HepG2 (cell line): ENCODE measurements around the gene IRX2. TPM values are rescaled to one million over a fixed set of nuclear protein-coding genes. Genes with fewer than 3 reads are reported as not detected.

Experiments
- CBX5 ChIP-seq: sonication (generic); formaldehyde crosslinking; IDR thresholded peaks from 2 replicates; pipeline ENCODE4 v1.4.0; 2020; ENCODE audit warnings: missing genetic modification reagents, borderline replicate concordance
- FOXJ3 ChIP-seq: sonication (generic); formaldehyde crosslinking; IDR thresholded peaks from 2 replicates; pipeline ENCODE4 v1.4.0; 2020; ENCODE audit warnings: missing genetic modification reagents, mild to moderate bottlenecking, borderline replicate concordance
- RCOR2 ChIP-seq: IDR thresholded peaks from 2 replicates; pipeline ENCODE4 v1.6.1; 2016; ENCODE audit warnings: missing biosample characterization, missing genetic modification reagents
- SMAD1 ChIP-seq: sonication (generic); formaldehyde crosslinking; IDR thresholded peaks from 2 replicates; pipeline ENCODE4 v1.4.0; 2020; ENCODE audit warnings: missing genetic modification reagents, low read depth, mild to moderate bottlenecking, borderline replicate concordance
- SPEN ChIP-seq: sonication (generic); formaldehyde crosslinking; IDR thresholded peaks from 2 replicates; pipeline ENCODE4 v1.5.1; 2020; ENCODE audit warnings: low read depth, mild to moderate bottlenecking, missing genetic modification reagents
- ZBTB1 ChIP-seq: sonication (generic); formaldehyde crosslinking; IDR thresholded peaks from 2 replicates; pipeline ENCODE4 v1.4.0; 2020; ENCODE audit warnings: missing genetic modification reagents, borderline replicate concordance
- ZFAT ChIP-seq: sonication (generic); formaldehyde crosslinking; conservative IDR thresholded peaks from 2 replicates; pipeline ENCODE4 v1.8.1; 2023; ENCODE audit warnings: missing genetic modification reagents, inconsistent platforms
- ZFP36L2 ChIP-seq: sonication (generic); formaldehyde crosslinking; IDR thresholded peaks from 2 replicates; pipeline ENCODE4 v1.4.0; 2020; ENCODE audit warnings: missing genetic modification reagents
- ZNF101 ChIP-seq: sonication (generic); formaldehyde crosslinking; IDR thresholded peaks from 2 replicates; pipeline ENCODE4 v1.4.0; 2020; ENCODE audit warnings: mild to moderate bottlenecking, low read depth, missing genetic modification reagents, borderline replicate concordance
- ZNF326 ChIP-seq: sonication (generic); formaldehyde crosslinking; IDR thresholded peaks from 2 replicates; pipeline ENCODE4 v1.4.0; 2020; ENCODE audit warnings: missing genetic modification reagents, borderline replicate concordance
- ZNF44 ChIP-seq: sonication (generic); formaldehyde crosslinking; IDR thresholded peaks from 2 replicates; pipeline ENCODE4 v1.5.1; 2020; ENCODE audit warnings: mild to moderate bottlenecking, missing genetic modification reagents
- ZNF589 ChIP-seq: sonication (generic); formaldehyde crosslinking; conservative IDR thresholded peaks from 2 replicates; pipeline ENCODE4 v1.8.0; 2022; ENCODE audit warnings: mild to moderate bottlenecking, moderate library complexity, missing genetic modification reagents
- ZZZ3 ChIP-seq: sonication (generic); formaldehyde crosslinking; IDR thresholded peaks from 2 replicates; pipeline ENCODE4 v1.4.0; 2020; ENCODE audit warnings: missing genetic modification reagents, mild to moderate bottlenecking, borderline replicate concordance
- polyA plus RNA-seq, 8 experiments: library from polyadenylated mRNA; depleted of rRNA in 3 of 8; stranded (reverse) in 7 of 8; unstranded in 1 of 8; fragments of >200 nt; fragmentation: Illumina TruSeq in 4 of 8; extraction: Trizol in 4 of 8; gene quantifications; 2 replicates each; pipeline versions ENCODE4 v1.2.1 to v1.2.3, GENCODE V29; 2011 to 2016; ENCODE audit warnings: low read depth in 4 of 8, missing spikeins in 1 of 8, mixed read lengths in 1 of 8; ENCODE audit not compliant: insufficient read depth in 1 of 8
- total RNA-seq, 5 experiments: library from RNA; depleted of rRNA; stranded (reverse); fragments of >200 nt; fragmentation: Illumina TruSeq; extraction: Trizol; gene quantifications; 2 replicates each; pipeline ENCODE4 v1.2.3, GENCODE V29; 2016; ENCODE audit warnings: low read depth in 1 of 5
- TF ChIP-seq, protein P1 (sequence below): sonication (generic); formaldehyde crosslinking; IDR thresholded peaks from one replicate; pipeline ENCODE4 v1.5.1; 2020; ENCODE audit warnings: mild to moderate bottlenecking, missing genetic modification reagents; ENCODE audit errors: not compliant biosample characterization

Gene IRX2
- total and polyA plus RNA-seq, 2 of the 13 experiments (the other 11 are each of a cell fraction or from before 2014, with no cell fraction given) = not detected

GRCh38 chr5:2698581-2698980, 52.9 kb downstream of the IRX2 start (continued):
- TF ChIP-seq, protein P1, sequence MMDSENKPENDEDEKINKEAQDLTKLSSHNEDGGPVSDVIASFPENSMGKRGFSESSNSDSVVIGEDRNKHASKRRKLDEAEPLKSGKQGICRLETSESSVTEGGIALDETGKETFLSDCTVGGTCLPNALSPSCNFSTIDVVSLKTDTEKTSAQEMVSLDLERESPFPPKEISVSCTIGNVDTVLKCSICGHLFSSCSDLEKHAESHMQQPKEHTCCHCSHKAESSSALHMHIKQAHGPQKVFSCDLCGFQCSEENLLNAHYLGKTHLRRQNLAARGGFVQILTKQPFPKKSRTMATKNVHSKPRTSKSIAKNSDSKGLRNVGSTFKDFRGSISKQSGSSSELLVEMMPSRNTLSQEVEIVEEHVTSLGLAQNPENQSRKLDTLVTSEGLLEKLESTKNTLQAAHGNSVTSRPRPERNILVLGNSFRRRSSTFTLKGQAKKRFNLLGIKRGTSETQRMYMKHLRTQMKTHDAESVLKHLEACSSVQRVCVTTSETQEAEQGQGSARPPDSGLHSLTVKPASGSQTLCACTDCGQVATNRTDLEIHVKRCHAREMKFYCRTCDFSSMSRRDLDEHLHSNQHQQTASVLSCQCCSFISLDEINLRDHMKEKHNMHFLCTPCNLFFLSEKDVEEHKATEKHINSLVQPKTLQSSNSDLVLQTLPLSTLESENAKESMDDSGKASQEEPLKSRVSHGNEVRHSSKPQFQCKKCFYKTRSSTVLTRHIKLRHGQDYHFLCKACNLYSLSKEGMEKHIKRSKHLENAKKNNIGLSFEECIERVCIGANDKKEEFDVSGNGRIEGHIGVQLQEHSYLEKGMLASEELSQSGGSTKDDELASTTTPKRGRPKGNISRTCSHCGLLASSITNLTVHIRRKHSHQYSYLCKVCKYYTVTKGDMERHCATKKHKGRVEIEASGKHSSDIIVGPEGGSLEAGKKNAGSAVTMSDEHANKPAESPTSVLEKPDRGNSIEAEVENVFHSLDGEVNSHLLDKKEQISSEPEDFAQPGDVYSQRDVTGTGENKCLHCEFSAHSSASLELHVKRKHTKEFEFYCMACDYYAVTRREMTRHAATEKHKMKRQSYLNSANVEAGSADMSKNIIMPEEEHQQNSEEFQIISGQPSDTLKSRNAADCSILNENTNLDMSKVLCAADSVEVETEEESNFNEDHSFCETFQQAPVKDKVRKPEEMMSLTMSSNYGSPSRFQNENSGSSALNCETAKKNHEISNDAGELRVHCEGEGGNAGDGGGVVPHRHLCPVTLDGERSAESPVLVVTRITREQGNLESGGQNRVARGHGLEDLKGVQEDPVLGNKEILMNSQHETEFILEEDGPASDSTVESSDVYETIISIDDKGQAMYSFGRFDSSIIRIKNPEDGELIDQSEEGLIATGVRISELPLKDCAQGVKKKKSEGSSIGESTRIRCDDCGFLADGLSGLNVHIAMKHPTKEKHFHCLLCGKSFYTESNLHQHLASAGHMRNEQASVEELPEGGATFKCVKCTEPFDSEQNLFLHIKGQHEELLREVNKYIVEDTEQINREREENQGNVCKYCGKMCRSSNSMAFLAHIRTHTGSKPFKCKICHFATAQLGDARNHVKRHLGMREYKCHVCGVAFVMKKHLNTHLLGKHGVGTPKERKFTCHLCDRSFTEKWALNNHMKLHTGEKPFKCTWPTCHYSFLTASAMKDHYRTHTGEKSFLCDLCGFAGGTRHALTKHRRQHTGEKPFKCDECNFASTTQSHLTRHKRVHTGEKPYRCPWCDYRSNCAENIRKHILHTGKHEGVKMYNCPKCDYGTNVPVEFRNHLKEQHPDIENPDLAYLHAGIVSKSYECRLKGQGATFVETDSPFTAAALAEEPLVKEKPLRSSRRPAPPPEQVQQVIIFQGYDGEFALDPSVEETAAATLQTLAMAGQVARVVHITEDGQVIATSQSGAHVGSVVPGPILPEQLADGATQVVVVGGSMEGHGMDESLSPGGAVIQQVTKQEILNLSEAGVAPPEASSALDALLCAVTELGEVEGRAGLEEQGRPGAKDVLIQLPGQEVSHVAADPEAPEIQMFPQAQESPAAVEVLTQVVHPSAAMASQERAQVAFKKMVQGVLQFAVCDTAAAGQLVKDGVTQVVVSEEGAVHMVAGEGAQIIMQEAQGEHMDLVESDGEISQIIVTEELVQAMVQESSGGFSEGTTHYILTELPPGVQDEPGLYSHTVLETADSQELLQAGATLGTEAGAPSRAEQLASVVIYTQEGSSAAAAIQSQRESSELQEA (CRISPR knock-in tag) = no peak
- TF ChIP-seq ZNF44 (no peak), ZZZ3 (CRISPR knock-in tag) (no peak), FOXJ3 (CRISPR knock-in tag) (no peak), SPEN (CRISPR knock-in tag) (no peak), SMAD1 (CRISPR knock-in tag) (no peak), ZNF589 (no peak), ZNF326 (CRISPR knock-in tag) (no peak), CBX5 (CRISPR knock-in tag) (no peak), ZFAT (no peak), RCOR2 (CRISPR knock-in tag) (no peak), ZFP36L2 (CRISPR knock-in tag) (no peak), ZNF101 (CRISPR knock-in tag) (no peak), ZBTB1 (no peak)
